GM23248 (cell line): Measurements from ENCODE around the gene HSPA12A.

Experiments used
- EZH2 ChIP-seq: fragments of 200-600 bp; sonication (generic); IDR thresholded peaks from 2 replicates; pipeline ENCODE4 v1.6.1; 2018; ENCODE audit warnings: antibody characterized with exemption, mild to moderate bottlenecking; ENCODE audit not compliant: insufficient read depth, poor library complexity, severe bottlenecking
- EZH2phosphoT487 ChIP-seq: fragments of 200-600 bp; sonication (generic); IDR thresholded peaks from 2 replicates; pipeline ENCODE4 v1.6.1; 2018; ENCODE audit warnings: antibody characterized with exemption, moderate library complexity, mild to moderate bottlenecking, low read depth; ENCODE audit not compliant: insufficient read depth

DNA sequence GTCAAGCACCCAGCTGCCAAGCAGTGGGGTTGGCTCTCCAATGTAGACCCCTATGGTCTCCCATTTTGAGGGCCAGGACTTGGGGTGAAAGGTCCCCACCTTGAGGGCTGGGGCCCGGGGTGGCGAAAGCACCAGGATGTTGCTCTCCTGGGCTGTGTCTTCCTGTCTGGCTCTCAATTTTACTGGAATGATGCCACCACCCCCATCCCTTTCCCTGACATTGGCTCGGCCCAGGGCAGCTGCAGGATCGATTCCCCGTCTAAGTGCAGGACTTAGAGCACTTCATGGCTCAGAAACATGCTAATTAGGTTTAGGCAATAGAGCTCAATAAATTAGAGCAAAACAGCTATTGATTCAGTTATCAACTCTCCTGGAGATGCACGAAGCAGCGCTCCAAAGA is 27.0 kb upstream of the HSPA12A start:
- TF ChIP-seq EZH2phosphoT487 = no peak
- no peak for TF ChIP-seq EZH2
